ENCODE measurements around the gene RHOU. TPM values are rescaled to one million over a fixed set of nuclear protein-coding genes. Genes with fewer than 3 reads are reported as not detected.

The RHOU gene
- total and polyA plus RNA-seq, 2 experiments from 2014 or later: 1.8 to 1.9 TPM

- H4K20me1 ChIP-seq (ENCODE audit: insufficient read depth): no peaks in the 10 kb centered on the region
- H3K9me3 ChIP-seq (ENCODE audit: low read depth): no peaks in the 10 kb centered on the region
- no peaks in the 10 kb centered on the region for H3K79me2 ChIP-seq (ENCODE audit: insufficient read depth)
- H3K4me3 ChIP-seq: no peak overlapping the region
- in situ Hi-C loops (cut with MboI): loop anchor here (10.0 kb wide), 1 partner anchor 491 kb away; no protein-coding TSS in a partner anchor
- no peak overlapping the region for H3K4me2 ChIP-seq (ENCODE audit: unreplicated experiment)
- no peaks in the 10 kb centered on the region for H3K36me3 ChIP-seq (ENCODE audit: low read depth)
- H3K9me2 ChIP-seq (ENCODE audit: insufficient read depth): no peaks in the 10 kb centered on the region
- no peak overlapping the region for H3K27ac ChIP-seq
- no peak for DNase-seq
- H2AFZ ChIP-seq: no peak overlapping the region
- H3K27me3 ChIP-seq (replicated peaks; ENCODE audit: insufficient read depth): no peaks in the 10 kb centered on the region
- H3K9ac ChIP-seq: no peak overlapping the region
- TF ChIP-seq EZH2phosphoT487 (IDR thresholded peaks at IDR 0.05; ENCODE audit: insufficient read depth, low read depth): no peak
- no peak for TF ChIP-seq EZH2 (IDR thresholded peaks at IDR 0.05; ENCODE audit: insufficient read depth, poor library complexity, severe bottlenecking)
- WGBS, 2 experiments (ENCODE audit: low coverage in 1 of 2, low lambda C conversion rate in 2 of 2, missing lambda C conversion rate in 2 of 2): 92 to 95% methylated on average over 4 of the region's 4 CpGs
- no peaks in the 10 kb centered on the region; the same call in 1 of the 2 replicates for H3F3A ChIP-seq (ENCODE audit: insufficient read depth)
- no peaks in the 10 kb centered on the region for H3K4me1 ChIP-seq (ENCODE audit: insufficient read depth)
Measured at GRCh38 chr1:228733576-228733975, 1.7 kb upstream of the RHOU start.

GRCh38 chr1:228735871-228736586 lies 750 bp downstream of the RHOU start:
- Histone ChIP-seq H2AFZ (peak overlapping the region; percentile 77), H3K36me3 (ENCODE audit: low read depth) (no peaks in the 10 kb centered on the region), H3K79me2 (ENCODE audit: insufficient read depth) (no peaks in the 10 kb centered on the region), H3K9ac (no peak overlapping the region), H3K27me3 (replicated peaks; ENCODE audit: insufficient read depth) (no peaks in the 10 kb centered on the region), H3K4me1 (ENCODE audit: insufficient read depth) (no peaks in the 10 kb centered on the region), H3K9me2 (ENCODE audit: insufficient read depth) (no peaks in the 10 kb centered on the region), H3F3A (ENCODE audit: insufficient read depth) (no peaks in the 10 kb centered on the region; the same call in 1 of the 2 replicates), H3K9me3 (ENCODE audit: low read depth) (no peaks in the 10 kb centered on the region), H3K4me2 (ENCODE audit: unreplicated experiment) (peak overlapping the region; percentile 94), H3K27ac (no peak overlapping the region), H4K20me1 (ENCODE audit: insufficient read depth) (no peaks in the 10 kb centered on the region), H3K4me3 (peak overlapping the region; percentile 75)
- TF ChIP-seq EZH2phosphoT487 (IDR thresholded peaks at IDR 0.05; ENCODE audit: insufficient read depth, low read depth) (no peak), EZH2 (IDR thresholded peaks at IDR 0.05; ENCODE audit: insufficient read depth, poor library complexity, severe bottlenecking) (peak; percentile 41)
- 4 to 7% methylated on average over 39 to 60 of the region's 60 CpGs for WGBS, 2 experiments (ENCODE audit: low coverage in 1 of 2, low lambda C conversion rate in 2 of 2, missing lambda C conversion rate in 2 of 2)
- in situ Hi-C loops (cut with MboI): loop anchor here (10.0 kb wide), 1 partner anchor 489 kb away; no protein-coding TSS in a partner anchor
- peak; percentile 71 for DNase-seq

- no peaks in the 10 kb centered on the region for H3K79me2 ChIP-seq (ENCODE audit: insufficient read depth)
- no peaks in the 10 kb centered on the region for H3K36me3 ChIP-seq (ENCODE audit: low read depth)
- WGBS, 2 experiments (ENCODE audit: low coverage in 1 of 2, low lambda C conversion rate in 2 of 2, missing lambda C conversion rate in 2 of 2): 78 to 84% methylated on average over 5 of the region's 5 CpGs
- no peak for DNase-seq
- in situ Hi-C loops (cut with MboI): loop anchor here (10.0 kb wide), 1 partner anchor 488 kb away; no protein-coding TSS in a partner anchor
- H3K4me1 ChIP-seq (ENCODE audit: insufficient read depth): no peaks in the 10 kb centered on the region
- no peak overlapping the region for H3K4me3 ChIP-seq
- H3K9ac ChIP-seq: no peak overlapping the region
- no peak overlapping the region for H3K27ac ChIP-seq
- H4K20me1 ChIP-seq (ENCODE audit: insufficient read depth): no peaks in the 10 kb centered on the region
- H3F3A ChIP-seq (ENCODE audit: insufficient read depth): no peaks in the 10 kb centered on the region; the same call in 1 of the 2 replicates
- no peak overlapping the region for H3K4me2 ChIP-seq (ENCODE audit: unreplicated experiment)
- H2AFZ ChIP-seq: no peak overlapping the region
- no peaks in the 10 kb centered on the region for H3K9me3 ChIP-seq (ENCODE audit: low read depth)
- no peaks in the 10 kb centered on the region for H3K27me3 ChIP-seq (replicated peaks; ENCODE audit: insufficient read depth)
- TF ChIP-seq EZH2phosphoT487 (IDR thresholded peaks at IDR 0.05; ENCODE audit: insufficient read depth, low read depth) (no peak), EZH2 (IDR thresholded peaks at IDR 0.05; ENCODE audit: insufficient read depth, poor library complexity, severe bottlenecking) (peak; percentile 14)
- H3K9me2 ChIP-seq (ENCODE audit: insufficient read depth): no peaks in the 10 kb centered on the region
Measured at GRCh38 chr1:228736844-228737445, 1.7 kb downstream of the RHOU start.

- H3K9me2 ChIP-seq (ENCODE audit: insufficient read depth): no peaks in the 10 kb centered on the region
- no peaks in the 10 kb centered on the region for H4K20me1 ChIP-seq (ENCODE audit: insufficient read depth)
- H3K9ac ChIP-seq: no peak overlapping the region
- H3K9me3 ChIP-seq (ENCODE audit: low read depth): no peaks in the 10 kb centered on the region
- WGBS, 2 experiments (ENCODE audit: low coverage in 1 of 2, low lambda C conversion rate in 2 of 2, missing lambda C conversion rate in 2 of 2): 84% methylated on average over 8 of the region's 8 CpGs
- no peak overlapping the region for H3K4me2 ChIP-seq (ENCODE audit: unreplicated experiment)
- no peak overlapping the region for H3K4me3 ChIP-seq
- no peaks in the 10 kb centered on the region for H3K27me3 ChIP-seq (replicated peaks; ENCODE audit: insufficient read depth)
- no peaks in the 10 kb centered on the region; the same call in 1 of the 2 replicates for H3F3A ChIP-seq (ENCODE audit: insufficient read depth)
- no peak for DNase-seq
- no peak overlapping the region for H2AFZ ChIP-seq
- no peaks in the 10 kb centered on the region for H3K4me1 ChIP-seq (ENCODE audit: insufficient read depth)
- in situ Hi-C loops (cut with MboI): loop anchor here (10.0 kb wide), 1 partner anchor 487 kb away; no protein-coding TSS in a partner anchor
- TF ChIP-seq EZH2 (IDR thresholded peaks at IDR 0.05; ENCODE audit: insufficient read depth, poor library complexity, severe bottlenecking) (no peak), EZH2phosphoT487 (IDR thresholded peaks at IDR 0.05; ENCODE audit: insufficient read depth, low read depth) (no peak)
- H3K79me2 ChIP-seq (ENCODE audit: insufficient read depth): no peaks in the 10 kb centered on the region
- no peak overlapping the region for H3K27ac ChIP-seq
- H3K36me3 ChIP-seq (ENCODE audit: low read depth): no peaks in the 10 kb centered on the region
Measured at GRCh38 chr1:228737601-228738041, 2.3 kb downstream of the RHOU start.
